GM13977 (cell line): ENCODE measurements around the gene MARF1.
"Not testable (repeated sequence)": the region's sequence is repeated elsewhere in the genome, so short reads cannot be mapped to it uniquely, and the experiment has no call there.

Experiments used
- DNase-seq: peaks from one replicate; pipeline ENCODE4 v3.0.0; 2012; ENCODE audit warnings: low spot score
- in situ Hi-C: fragments of 300-500 bp; cut with MboI; formaldehyde crosslinking; loops from one replicate; pipeline ENCODE4 v1.12.0; 2022; ENCODE audit warnings: low sequenced_read_pairs, low pct_unique_long_range_greater_than_20kb, mixed read lengths, inconsistent platforms; ENCODE audit not compliant: unreplicated experiment
- TF ChIP-seq, protein P1 (sequence below): IDR thresholded peaks from 2 replicates; pipeline ENCODE4 v1.5.1; 2012; ENCODE audit warnings: mild to moderate bottlenecking, control low read depth; ENCODE audit not compliant: insufficient read depth; ENCODE audit errors: extremely low read depth, missing control alignments

The MARF1 gene

DNA sequence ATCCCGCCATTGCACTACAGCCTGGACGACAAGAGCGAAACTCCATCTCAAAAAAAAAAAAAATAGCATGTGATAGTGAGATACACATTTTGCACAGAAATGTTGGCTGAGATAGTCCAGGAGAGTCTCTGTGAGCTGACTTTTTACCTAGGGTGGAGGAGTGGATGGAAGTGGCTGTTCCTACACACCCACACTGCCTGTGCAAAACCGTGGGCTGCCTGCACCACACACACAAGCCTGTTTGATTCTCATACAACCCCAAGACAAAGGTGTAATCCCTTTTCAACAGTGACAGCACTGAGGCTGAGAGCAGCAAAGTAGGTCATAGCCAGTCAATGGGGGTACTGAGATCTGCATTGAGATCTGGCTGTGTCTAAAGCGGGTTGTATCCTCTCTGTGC, 86.8 kb downstream of the MARF1 start:
- TF ChIP-seq, protein P1, sequence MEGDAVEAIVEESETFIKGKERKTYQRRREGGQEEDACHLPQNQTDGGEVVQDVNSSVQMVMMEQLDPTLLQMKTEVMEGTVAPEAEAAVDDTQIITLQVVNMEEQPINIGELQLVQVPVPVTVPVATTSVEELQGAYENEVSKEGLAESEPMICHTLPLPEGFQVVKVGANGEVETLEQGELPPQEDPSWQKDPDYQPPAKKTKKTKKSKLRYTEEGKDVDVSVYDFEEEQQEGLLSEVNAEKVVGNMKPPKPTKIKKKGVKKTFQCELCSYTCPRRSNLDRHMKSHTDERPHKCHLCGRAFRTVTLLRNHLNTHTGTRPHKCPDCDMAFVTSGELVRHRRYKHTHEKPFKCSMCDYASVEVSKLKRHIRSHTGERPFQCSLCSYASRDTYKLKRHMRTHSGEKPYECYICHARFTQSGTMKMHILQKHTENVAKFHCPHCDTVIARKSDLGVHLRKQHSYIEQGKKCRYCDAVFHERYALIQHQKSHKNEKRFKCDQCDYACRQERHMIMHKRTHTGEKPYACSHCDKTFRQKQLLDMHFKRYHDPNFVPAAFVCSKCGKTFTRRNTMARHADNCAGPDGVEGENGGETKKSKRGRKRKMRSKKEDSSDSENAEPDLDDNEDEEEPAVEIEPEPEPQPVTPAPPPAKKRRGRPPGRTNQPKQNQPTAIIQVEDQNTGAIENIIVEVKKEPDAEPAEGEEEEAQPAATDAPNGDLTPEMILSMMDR = no peak
- DNase-seq = no peak
- in situ Hi-C loops = no loop called here

DNA sequence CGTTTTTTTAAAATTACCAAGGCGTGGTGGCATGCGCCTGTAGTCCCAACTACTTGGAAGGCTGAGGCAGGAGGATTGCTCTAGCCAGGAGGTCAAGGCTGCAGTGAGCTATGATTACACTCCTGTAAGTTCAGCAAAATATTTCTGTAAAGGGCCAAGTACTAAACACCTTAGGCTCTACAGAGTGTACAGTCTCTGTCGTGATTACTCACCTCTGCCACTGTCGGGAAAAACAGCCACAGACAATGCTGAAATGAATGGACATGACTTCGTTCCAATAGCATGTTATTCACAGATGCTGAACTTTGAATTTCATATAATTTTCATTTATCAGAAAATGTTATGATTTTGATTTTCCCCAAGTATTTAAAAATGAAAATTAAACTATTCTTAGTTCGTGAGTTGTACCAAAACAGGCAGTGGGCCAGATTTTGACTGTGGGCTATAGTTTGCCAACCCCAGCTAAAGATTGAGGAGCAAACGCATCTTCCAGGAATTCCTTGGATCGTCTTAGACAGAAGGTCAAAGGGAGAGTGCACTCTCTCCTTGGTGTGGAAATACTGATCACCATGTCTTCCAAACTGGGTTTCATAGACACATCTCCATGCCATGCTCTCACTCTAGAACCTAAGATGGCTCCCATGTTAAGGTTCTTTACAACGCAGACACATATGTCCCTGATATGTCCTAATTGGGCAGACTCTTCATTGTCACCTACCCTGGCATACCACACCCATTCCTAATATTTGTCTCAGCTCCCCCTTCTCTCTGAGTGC, 89.5 kb downstream of the MARF1 start:
- TF ChIP-seq, protein P1 = no peak
- in situ Hi-C loops = no loop called here
- DNase-seq = no peak

GRCh38 chr16:15552507-15552906, 90.4 kb downstream of the MARF1 start:
- in situ Hi-C loops = no loop called here
- TF ChIP-seq, protein P1 = no peak
- DNase-seq = no peak

DNA sequence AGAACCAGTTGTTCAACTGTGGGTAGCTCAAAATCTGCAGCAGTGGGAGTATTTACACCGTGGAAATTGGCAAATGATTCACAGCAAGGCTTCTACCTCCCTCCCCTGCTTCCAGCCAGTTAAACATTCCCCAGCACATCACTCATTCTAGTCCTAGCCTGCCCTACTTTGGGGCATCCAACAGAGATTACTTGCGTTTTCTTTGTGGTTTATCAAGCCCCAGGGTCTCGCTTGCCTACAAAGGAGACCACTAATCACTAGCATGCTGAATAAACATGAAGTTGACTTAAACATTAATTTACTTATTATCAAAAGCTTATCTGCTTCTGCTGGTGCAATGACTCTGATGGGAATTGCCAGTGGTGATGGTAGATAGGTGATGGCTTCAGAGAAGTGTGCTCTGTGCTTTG, 94.5 kb downstream of the MARF1 start:
- in situ Hi-C loops = no loop called here
- TF ChIP-seq, protein P1 = no peak
- no peak for DNase-seq

- DNase-seq = no peak
- in situ Hi-C loops = no loop called here
- TF ChIP-seq, protein P1 = no peak
Measured at GRCh38 chr16:15547768-15548096, 95.2 kb downstream of the MARF1 start.

- in situ Hi-C loops, DNase-seq: not testable (repeated sequence)
Measured at GRCh38 chr16:15547072-15547767, 95.7 kb downstream of the MARF1 start.

DNA sequence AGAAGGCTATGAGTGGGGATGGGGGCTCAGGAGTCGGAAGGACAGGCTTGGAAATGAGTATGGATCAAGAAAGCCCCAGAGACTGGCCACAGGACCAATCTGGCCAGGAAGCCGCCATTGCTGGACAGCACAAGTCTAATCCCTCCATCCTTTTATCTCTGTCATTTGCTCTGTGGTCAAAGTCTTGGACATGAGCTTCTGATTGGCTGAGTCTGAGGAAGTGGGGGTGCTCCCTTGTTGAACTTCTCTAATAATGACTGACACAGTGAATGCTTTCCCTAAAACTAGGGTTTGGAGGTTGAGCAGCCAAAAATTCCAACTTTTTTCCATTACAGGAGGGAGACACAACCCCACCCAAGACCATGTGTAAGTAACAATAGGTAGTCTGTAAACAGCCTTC, 97.4 kb downstream of the MARF1 start:
- TF ChIP-seq, protein P1 = no peak
- in situ Hi-C loops = no loop called here
- no peak for DNase-seq
